GM18951 (cell line): Measurements from ENCODE around the gene RPA1.
"Not testable (repeated sequence)": the region's sequence is repeated elsewhere in the genome, so short reads cannot be mapped to it uniquely, and the experiment has no call there.

Experiments used
- POLR2A ChIP-seq: IDR thresholded peaks from 4 replicates; pipeline ENCODE4 v1.6.1; 2011; ENCODE audit warnings: mild to moderate bottlenecking; ENCODE audit not compliant: insufficient read length, insufficient read depth; ENCODE audit errors: extremely low read depth
- in situ Hi-C: fragments of 300-500 bp; cut with MboI; formaldehyde crosslinking; loops from one replicate; pipeline ENCODE4 v1.12.0; 2022; ENCODE audit warnings: low sequenced_read_pairs, mixed read lengths, inconsistent platforms; ENCODE audit not compliant: unreplicated experiment

The RPA1 gene

GRCh38 chr17:1873418-1873817 lies 43.6 kb downstream of the RPA1 start:
- in situ Hi-C loops: no loop called here
- no peak for TF ChIP-seq POLR2A

GRCh38 chr17:1875597-1875996 lies 45.8 kb downstream of the RPA1 start:
- TF ChIP-seq POLR2A: no peak
- in situ Hi-C loops: no loop called here

GRCh38 chr17:1878419-1879121 lies 48.8 kb downstream of the RPA1 start:
- no peak for TF ChIP-seq POLR2A

GRCh38 chr17:1880851-1881630 lies 51.2 kb downstream of the RPA1 start:
- in situ Hi-C loops: no loop called here
- no peak for TF ChIP-seq POLR2A

More at GRCh38 chr17:1878419-1879121, 48.8 kb downstream of the RPA1 start:
- in situ Hi-C loops: no loop called here

GRCh38 chr17:1882836-1883235 lies 53.0 kb downstream of the RPA1 start:
- TF ChIP-seq POLR2A: no peak
- in situ Hi-C loops: no loop called here

- no peak for TF ChIP-seq POLR2A
- in situ Hi-C loops: no loop called here
Measured at GRCh38 chr17:1883536-1883935, 53.7 kb downstream of the RPA1 start.

- TF ChIP-seq POLR2A: no peak
- in situ Hi-C loops: no loop called here
Measured at GRCh38 chr17:1888741-1889140, 58.9 kb downstream of the RPA1 start.

GRCh38 chr17:1890758-1891450 lies 61.1 kb downstream of the RPA1 start:
- no peak for TF ChIP-seq POLR2A
- in situ Hi-C loops: no loop called here

GRCh38 chr17:1894753-1895339 lies 65.0 kb downstream of the RPA1 start:
- in situ Hi-C loops: no loop called here
- no peak for TF ChIP-seq POLR2A

- in situ Hi-C loops: not testable (repeated sequence)
Measured at GRCh38 chr17:1895479-1895878, 65.7 kb downstream of the RPA1 start.

- in situ Hi-C loops: no loop called here
Measured at GRCh38 chr17:1896243-1897104, 66.7 kb downstream of the RPA1 start.

GRCh38 chr17:1897105-1897656 lies 67.4 kb downstream of the RPA1 start:
- TF ChIP-seq POLR2A: no peak
- in situ Hi-C loops: no loop called here

More at GRCh38 chr17:1896243-1897104, 66.7 kb downstream of the RPA1 start:
- TF ChIP-seq POLR2A: no peak
